Esophagus squamous epithelium (tissue), 5 donors: Measurements from ENCODE around the gene MYO1B. TPM values are rescaled to one million over a fixed set of nuclear protein-coding genes. Genes with fewer than 3 reads are reported as not detected.

Experiments
- DNase-seq: peaks from one replicate; lab custom pipeline; 2025; lab: John Stamatoyannopoulos, UW
- H3K27ac ChIP-seq, 4 donors: fragments of 200-600 bp; sonication (generic); one replicate each; pipeline ENCODE4 v1.5.1; 2016 to 2019; ENCODE audit warnings: mild to moderate bottlenecking in 1 of 4
- H3K27me3 ChIP-seq, 4 donors: fragments of 200-600 bp; sonication (generic); 1 replicate in 3 of 4; 2 replicates in 1 of 4; pipeline versions ENCODE4 v1.5.1 to v1.6.0; 2017 to 2021; ENCODE audit warnings: antibody characterized with exemption in 1 of 4
- H3K36me3 ChIP-seq, 3 donors: fragments of 200-600 bp; sonication (generic); one replicate each; pipeline ENCODE4 v1.5.1; 2016 to 2019
- H3K4me1 ChIP-seq, 3 donors: fragments of 200-600 bp; sonication (generic); one replicate each; pipeline ENCODE4 v1.5.1; 2017 to 2019
- H3K4me3 ChIP-seq, 4 donors: fragments of 200-600 bp; sonication (generic); 1 replicate in 3 of 4; 2 replicates in 1 of 4; pipeline ENCODE4 v1.5.1; 2016 to 2019; ENCODE audit warnings: mild to moderate bottlenecking in 2 of 4, moderate library complexity in 1 of 4
- H3K9me3 ChIP-seq, 3 donors: fragments of 200-600 bp; sonication (generic); one replicate each; pipeline ENCODE4 v1.5.1; 2016 to 2019
- POLR2A ChIP-seq, 4 donors: fragments of 450-650 bp; IDR thresholded peaks; one replicate each; pipeline ENCODE4 v1.6.1; 2017; ENCODE audit warnings: antibody characterized with exemption in 4 of 4, mild to moderate bottlenecking in 4 of 4, moderate library complexity in 3 of 4
- WGBS, 2 donors: methylation state at CpG; one replicate each; pipeline ENCODE4 v1.1.5; 2018; 5-methylcytosine and 5-hydroxymethylcytosine counted together
- intact Hi-C: fragments of 100-400 bp; cut with DNase I; formaldehyde crosslinking; loops from one replicate; pipeline ENCODE4 v1.15.0; 2022
- total RNA-seq, 4 donors: library from RNA; depleted of rRNA; stranded (reverse); fragments of >200 nt; gene quantifications; one replicate each; pipeline ENCODE4 v1.1.0, GENCODE V29; 2016
- TF ChIP-seq, protein P1 (sequence below), 6 experiments: fragments of 450-650 bp in 4 of 6; fragments of 200-600 bp in 2 of 6; sonication (generic) in 2 of 6; IDR thresholded peaks; one replicate each; pipeline ENCODE4 v1.5.1; 2016 to 2019; ENCODE audit warnings: antibody characterized with exemption in 6 of 6, mild to moderate bottlenecking in 4 of 6, moderate library complexity in 4 of 6
- donor health status: DM: yes; HTN: yes; CAD: no.

The MYO1B gene
- total RNA-seq, 4 donors from 2014 or later, result 24.6 to 152 (median 37.5) TPM

DNA sequence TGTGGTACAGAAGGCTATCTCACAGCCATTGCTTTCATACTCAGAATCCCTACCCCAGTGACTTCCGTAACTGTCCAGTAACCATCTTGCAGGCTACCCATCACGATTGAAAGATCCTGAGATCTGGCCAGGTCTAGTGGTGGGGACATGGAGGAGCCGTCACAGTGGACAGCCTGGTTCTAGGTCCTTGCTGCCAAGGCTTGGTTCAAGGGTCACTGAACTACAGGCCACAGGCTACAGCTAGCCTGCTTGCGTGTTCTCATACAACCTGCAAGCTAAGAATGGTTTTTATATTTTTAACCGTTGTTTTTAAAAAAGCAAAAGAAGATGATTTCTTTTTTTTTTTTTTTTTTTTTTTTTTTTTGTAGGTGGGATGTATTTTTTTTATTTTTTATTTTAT, 151.6 kb downstream of the MYO1B start:
- no peak for DNase-seq
- H3K9me3 ChIP-seq, result no peaks in the 10 kb centered on the region
- intact Hi-C loops, result no loop called here
- WGBS, 2 donors, result 87 to 98% methylated on average over 5 of the region's 5 CpGs
- no peak overlapping the region for H3K4me3 ChIP-seq
- H3K4me1 ChIP-seq, result no peaks in the 10 kb centered on the region
- TF ChIP-seq POLR2A (IDR thresholded peaks at IDR 0.05), result no peak
- TF ChIP-seq, protein P1, sequence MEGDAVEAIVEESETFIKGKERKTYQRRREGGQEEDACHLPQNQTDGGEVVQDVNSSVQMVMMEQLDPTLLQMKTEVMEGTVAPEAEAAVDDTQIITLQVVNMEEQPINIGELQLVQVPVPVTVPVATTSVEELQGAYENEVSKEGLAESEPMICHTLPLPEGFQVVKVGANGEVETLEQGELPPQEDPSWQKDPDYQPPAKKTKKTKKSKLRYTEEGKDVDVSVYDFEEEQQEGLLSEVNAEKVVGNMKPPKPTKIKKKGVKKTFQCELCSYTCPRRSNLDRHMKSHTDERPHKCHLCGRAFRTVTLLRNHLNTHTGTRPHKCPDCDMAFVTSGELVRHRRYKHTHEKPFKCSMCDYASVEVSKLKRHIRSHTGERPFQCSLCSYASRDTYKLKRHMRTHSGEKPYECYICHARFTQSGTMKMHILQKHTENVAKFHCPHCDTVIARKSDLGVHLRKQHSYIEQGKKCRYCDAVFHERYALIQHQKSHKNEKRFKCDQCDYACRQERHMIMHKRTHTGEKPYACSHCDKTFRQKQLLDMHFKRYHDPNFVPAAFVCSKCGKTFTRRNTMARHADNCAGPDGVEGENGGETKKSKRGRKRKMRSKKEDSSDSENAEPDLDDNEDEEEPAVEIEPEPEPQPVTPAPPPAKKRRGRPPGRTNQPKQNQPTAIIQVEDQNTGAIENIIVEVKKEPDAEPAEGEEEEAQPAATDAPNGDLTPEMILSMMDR (IDR thresholded peaks at IDR 0.05), result no peak
- H3K27me3 ChIP-seq, result no peaks in the 10 kb centered on the region
- peaks cover 0 to 56% (median 0%) of the 10 kb centered on the region in 3 donors for H3K36me3 ChIP-seq
- H3K27ac ChIP-seq, result no peak overlapping the region

GRCh38 chr2:191399601-191400000, 154.4 kb downstream of the MYO1B start:
- Histone ChIP-seq H3K36me3 (peaks cover 0 to 35% (median 0%) of the 10 kb centered on the region in 3 donors), H3K27ac (no peak overlapping the region), H3K4me3 (no peak overlapping the region), H3K4me1 (no peaks in the 10 kb centered on the region), H3K9me3 (no peaks in the 10 kb centered on the region), H3K27me3 (no peaks in the 10 kb centered on the region)
- 86 to 96% methylated on average over 3 to 4 of the region's 5 CpGs for WGBS, 2 donors
- intact Hi-C loops, result no loop called here
- no peak for DNase-seq
- no peak for TF ChIP-seq POLR2A (IDR thresholded peaks at IDR 0.05)
- TF ChIP-seq, protein P1 (IDR thresholded peaks at IDR 0.05), result no peak

GRCh38 chr2:191401287-191401686, 156.1 kb downstream of the MYO1B start:
- WGBS, 2 donors, result 18 to 58% methylated on average over 1 of the region's 1 CpG
- intact Hi-C loops, result no loop called here

DNA sequence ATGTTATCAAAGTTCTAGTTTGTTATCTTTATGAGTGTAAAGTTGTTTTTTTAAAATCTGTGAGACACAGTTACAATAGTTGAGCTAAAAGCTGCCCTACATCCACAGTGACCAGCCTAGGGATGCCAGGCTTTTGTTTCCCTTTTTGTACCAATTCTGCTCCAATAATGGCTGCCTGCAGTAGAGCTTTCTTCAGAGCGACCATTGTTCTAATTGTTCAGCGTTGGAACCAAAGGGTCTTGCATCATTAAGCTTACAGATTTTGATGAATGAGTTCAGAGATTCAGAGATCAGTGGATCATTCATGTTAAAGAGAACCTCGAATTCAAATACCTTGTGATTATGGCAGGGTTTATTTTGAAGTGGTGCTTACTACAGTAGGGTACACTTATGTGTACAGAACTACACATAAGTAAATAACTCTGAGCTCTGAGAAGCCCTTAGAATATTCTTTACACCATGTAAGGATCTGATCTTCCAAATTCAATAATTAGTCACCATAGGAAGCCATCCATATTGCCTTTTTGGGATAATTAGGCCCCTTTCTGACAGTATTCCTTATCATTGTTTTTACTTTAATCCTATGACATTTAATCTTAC, 157.9 kb downstream of the MYO1B start:
- H3K4me3 ChIP-seq, result no peak overlapping the region
- peaks cover 0 to 25% (median 0%) of the 10 kb centered on the region in 3 donors for H3K36me3 ChIP-seq
- intact Hi-C loops, result no loop called here
- 81 to 92% methylated on average over 3 of the region's 3 CpGs for WGBS, 2 donors
- H3K9me3 ChIP-seq, result no peaks in the 10 kb centered on the region
- no peak for DNase-seq
- H3K27ac ChIP-seq, result no peak overlapping the region
- TF ChIP-seq POLR2A (IDR thresholded peaks at IDR 0.05), result no peak
- TF ChIP-seq, protein P1 (IDR thresholded peaks at IDR 0.05), result no peak
- H3K27me3 ChIP-seq, result no peaks in the 10 kb centered on the region
- no peaks in the 10 kb centered on the region for H3K4me1 ChIP-seq

More at GRCh38 chr2:191401287-191401686, 156.1 kb downstream of the MYO1B start:
- Histone ChIP-seq H3K4me3 (no peak overlapping the region), H3K27me3 (no peaks in the 10 kb centered on the region), H3K9me3 (no peaks in the 10 kb centered on the region), H3K4me1 (no peaks in the 10 kb centered on the region), H3K36me3 (peaks cover 0 to 25% (median 0%) of the 10 kb centered on the region in 3 donors), H3K27ac (no peak overlapping the region)
- no peak for DNase-seq
- TF ChIP-seq POLR2A (IDR thresholded peaks at IDR 0.05), result no peak
- TF ChIP-seq, protein P1 (IDR thresholded peaks at IDR 0.05), result no peak

DNA sequence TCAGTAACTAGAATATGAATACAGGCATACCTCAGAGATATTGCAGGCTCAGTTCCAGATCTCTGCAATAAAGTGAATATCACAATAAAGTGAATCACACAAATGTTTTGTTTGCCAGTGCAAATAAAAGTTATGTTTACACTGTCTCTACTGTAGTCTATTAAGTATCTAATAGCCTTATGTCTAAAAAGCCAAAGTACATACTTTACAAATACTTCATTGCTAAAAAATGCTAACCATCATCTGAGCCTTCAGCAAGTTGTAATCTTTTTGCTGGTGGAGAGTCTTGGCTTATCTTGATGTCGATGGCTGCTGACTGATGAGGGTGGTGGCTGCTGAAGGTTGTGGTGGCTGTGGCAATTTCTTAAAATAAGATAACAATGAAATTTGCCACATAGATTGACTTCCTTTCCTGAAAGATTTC, 159.4 kb downstream of the MYO1B start:
- Histone ChIP-seq H3K4me3 (no peak overlapping the region), H3K27ac (no peak overlapping the region), H3K4me1 (no peaks in the 10 kb centered on the region), H3K9me3 (no peaks in the 10 kb centered on the region), H3K36me3 (peaks cover 0 to 34% (median 0%) of the 10 kb centered on the region in 3 donors), H3K27me3 (no peaks in the 10 kb centered on the region)
- 33 to 50% methylated on average over 1 of the region's 1 CpG for WGBS, 2 donors
- TF ChIP-seq POLR2A (IDR thresholded peaks at IDR 0.05), result no peak
- TF ChIP-seq, protein P1 (IDR thresholded peaks at IDR 0.05), result no peak
- no peak for DNase-seq
- intact Hi-C loops, result no loop called here
